ENCODE results near the gene S100A8.

S100A8 gene

DNA sequence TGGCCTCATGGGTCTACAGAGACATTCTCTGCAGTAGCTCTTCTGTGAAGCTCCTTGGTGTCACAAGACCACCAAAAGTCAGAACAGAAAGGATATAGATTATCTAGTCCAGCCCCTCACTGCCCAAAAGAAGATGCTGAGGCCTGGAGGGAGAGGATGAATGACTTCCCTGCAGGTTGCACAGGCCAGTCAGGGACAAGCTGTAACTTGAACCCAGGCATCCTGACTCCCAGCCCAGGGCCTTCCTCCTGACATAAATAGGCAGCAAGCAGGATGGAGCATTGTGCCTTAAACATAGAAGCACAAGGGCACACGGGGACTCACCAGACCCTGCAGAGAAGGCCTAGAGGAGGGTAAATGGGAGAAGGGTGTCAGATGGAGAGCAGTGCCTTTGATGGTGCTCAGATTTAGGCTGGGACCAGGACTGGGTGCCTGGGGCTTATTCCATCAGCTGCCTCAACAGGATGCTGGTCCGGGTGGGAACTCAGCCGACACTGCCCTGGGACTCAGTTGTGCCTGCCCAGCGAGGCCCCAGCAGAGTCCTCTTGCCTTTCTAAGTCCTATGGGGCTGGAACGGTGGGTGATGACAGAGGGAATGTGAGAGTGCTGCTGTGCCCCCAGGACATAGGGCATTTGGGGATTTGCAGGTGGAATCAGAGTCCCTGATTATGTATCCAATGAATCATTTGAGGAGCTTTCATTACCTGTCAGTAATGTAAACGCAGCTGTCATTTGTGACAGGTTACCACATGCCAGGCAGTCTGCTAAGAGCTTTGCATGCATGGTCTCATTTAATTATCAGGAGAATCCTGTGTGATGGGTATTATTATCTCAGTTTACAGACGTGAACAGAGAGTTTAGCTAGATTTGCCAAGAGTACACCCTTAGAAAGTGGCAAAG lies 38.6 kb upstream of the S100A8 start:
- no peaks in the 10 kb centered on the region for H3K4me1 Mint-ChIP-seq
- no peak overlapping the region for H3K27ac Mint-ChIP-seq
- TF ChIP-seq, protein P1, sequence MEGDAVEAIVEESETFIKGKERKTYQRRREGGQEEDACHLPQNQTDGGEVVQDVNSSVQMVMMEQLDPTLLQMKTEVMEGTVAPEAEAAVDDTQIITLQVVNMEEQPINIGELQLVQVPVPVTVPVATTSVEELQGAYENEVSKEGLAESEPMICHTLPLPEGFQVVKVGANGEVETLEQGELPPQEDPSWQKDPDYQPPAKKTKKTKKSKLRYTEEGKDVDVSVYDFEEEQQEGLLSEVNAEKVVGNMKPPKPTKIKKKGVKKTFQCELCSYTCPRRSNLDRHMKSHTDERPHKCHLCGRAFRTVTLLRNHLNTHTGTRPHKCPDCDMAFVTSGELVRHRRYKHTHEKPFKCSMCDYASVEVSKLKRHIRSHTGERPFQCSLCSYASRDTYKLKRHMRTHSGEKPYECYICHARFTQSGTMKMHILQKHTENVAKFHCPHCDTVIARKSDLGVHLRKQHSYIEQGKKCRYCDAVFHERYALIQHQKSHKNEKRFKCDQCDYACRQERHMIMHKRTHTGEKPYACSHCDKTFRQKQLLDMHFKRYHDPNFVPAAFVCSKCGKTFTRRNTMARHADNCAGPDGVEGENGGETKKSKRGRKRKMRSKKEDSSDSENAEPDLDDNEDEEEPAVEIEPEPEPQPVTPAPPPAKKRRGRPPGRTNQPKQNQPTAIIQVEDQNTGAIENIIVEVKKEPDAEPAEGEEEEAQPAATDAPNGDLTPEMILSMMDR (IDR thresholded peaks at IDR 0.05; ENCODE audit: unreplicated experiment in 3 of 3), result no peak
- no peaks in the 10 kb centered on the region for H3K9me3 Mint-ChIP-seq
- no peaks in the 10 kb centered on the region for H3K36me3 Mint-ChIP-seq (ENCODE audit: low read depth)
- peaks cover 10% of the 10 kb centered on the region for H3K27me3 Mint-ChIP-seq (ENCODE audit: low read depth)
- no peak overlapping the region for H3K4me3 Mint-ChIP-seq

- H3K27me3 Mint-ChIP-seq (ENCODE audit: low read depth), result peaks cover 10% of the 10 kb centered on the region
- no peaks in the 10 kb centered on the region for H3K4me1 Mint-ChIP-seq
- H3K36me3 Mint-ChIP-seq (ENCODE audit: low read depth), result no peaks in the 10 kb centered on the region
- TF ChIP-seq, protein P1 (IDR thresholded peaks at IDR 0.05; ENCODE audit: unreplicated experiment in 3 of 3), result no peak
- H3K27ac Mint-ChIP-seq, result no peak overlapping the region
- no peak overlapping the region for H3K4me3 Mint-ChIP-seq
- no peaks in the 10 kb centered on the region for H3K9me3 Mint-ChIP-seq
These were observed 37.9 kb upstream of the S100A8 start for GRCh38 chr1:153428791-153429190.

DNA sequence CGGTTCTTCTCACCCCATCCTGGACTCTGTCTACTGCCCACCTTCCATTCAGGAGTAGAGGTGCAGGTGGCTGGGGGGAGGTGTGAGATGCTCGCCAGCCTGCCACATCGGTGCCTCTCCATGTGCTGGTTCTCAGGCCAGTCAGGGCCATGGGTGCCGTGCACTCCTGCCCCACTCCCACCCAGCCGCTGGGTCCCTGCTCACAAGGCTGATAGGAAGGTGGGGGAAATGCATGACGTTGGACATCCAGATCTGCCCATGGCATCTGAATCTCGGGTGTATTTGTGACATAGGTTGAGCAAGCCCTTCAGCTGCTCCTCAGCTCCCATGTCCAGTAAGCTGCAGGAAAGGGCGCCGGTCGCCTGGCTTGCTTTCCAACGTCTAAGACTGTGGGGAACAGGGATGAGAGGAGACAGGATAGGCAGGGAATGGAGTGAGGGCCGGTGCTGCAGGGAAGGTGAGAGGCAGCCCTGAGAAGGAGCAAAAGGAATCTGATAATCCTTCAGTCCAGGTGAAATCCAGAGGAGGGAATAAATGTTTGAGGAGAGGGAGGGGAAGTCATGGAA lies 37.3 kb upstream of the S100A8 start:
- H3K36me3 Mint-ChIP-seq (ENCODE audit: low read depth), result no peaks in the 10 kb centered on the region
- H3K27me3 Mint-ChIP-seq (ENCODE audit: low read depth), result peaks cover 10% of the 10 kb centered on the region
- no peaks in the 10 kb centered on the region for H3K4me1 Mint-ChIP-seq
- no peak overlapping the region for H3K4me3 Mint-ChIP-seq
- TF ChIP-seq, protein P1 (IDR thresholded peaks at IDR 0.05; ENCODE audit: unreplicated experiment in 3 of 3), result no peak
- no peaks in the 10 kb centered on the region for H3K9me3 Mint-ChIP-seq
- no peak overlapping the region for H3K27ac Mint-ChIP-seq

DNA sequence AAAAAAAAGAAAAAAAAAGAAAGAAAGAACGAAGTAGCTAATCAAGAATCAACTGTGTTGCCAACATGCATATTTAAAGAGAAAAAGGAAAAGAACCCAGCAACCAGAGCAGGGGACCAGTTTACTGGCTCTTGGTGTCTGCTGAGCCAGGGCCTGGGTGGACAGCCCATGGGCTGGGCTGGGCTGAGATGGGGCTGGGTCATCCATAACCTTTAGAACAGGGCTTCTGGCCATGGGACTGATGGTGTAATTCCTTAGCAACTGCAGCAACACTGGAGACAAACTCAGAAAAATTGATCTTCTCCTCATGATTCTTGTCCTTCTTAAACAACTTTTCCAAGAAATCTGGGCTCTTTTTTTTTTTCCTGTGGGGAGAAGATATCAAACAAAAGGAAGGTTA lies 35.9 kb upstream of the S100A8 start:
- Mint-ChIP-seq H3K36me3 (ENCODE audit: low read depth) (no peaks in the 10 kb centered on the region), H3K4me3 (no peak overlapping the region)
- TF ChIP-seq, protein P1 (IDR thresholded peaks at IDR 0.05; ENCODE audit: unreplicated experiment in 3 of 3), result no peak

GRCh38 chr1:153422450-153423068 lies 31.7 kb upstream of the S100A8 start:
- H3K36me3 Mint-ChIP-seq (ENCODE audit: low read depth), result no peaks in the 10 kb centered on the region
- H3K4me3 Mint-ChIP-seq, result no peak overlapping the region

More for the DNA sequence above, 35.9 kb upstream of the S100A8 start:
- H3K9me3 Mint-ChIP-seq, result no peaks in the 10 kb centered on the region
- H3K27ac Mint-ChIP-seq, result no peak overlapping the region
- no peaks in the 10 kb centered on the region for H3K4me1 Mint-ChIP-seq
- peaks cover 7% of the 10 kb centered on the region for H3K27me3 Mint-ChIP-seq (ENCODE audit: low read depth)

More at GRCh38 chr1:153422450-153423068, 31.7 kb upstream of the S100A8 start:
- peaks cover 10% of the 10 kb centered on the region for H3K27me3 Mint-ChIP-seq (ENCODE audit: low read depth)
- TF ChIP-seq, protein P1 (IDR thresholded peaks at IDR 0.05; ENCODE audit: unreplicated experiment in 3 of 3), result no peak
- H3K4me1 Mint-ChIP-seq, result no peaks in the 10 kb centered on the region
- no peaks in the 10 kb centered on the region for H3K9me3 Mint-ChIP-seq
- no peak overlapping the region for H3K27ac Mint-ChIP-seq

Data from nephron (organoid).